Natural killer cell (primary cell): ENCODE data around the gene STK16. TPM values are rescaled to one million over a fixed set of nuclear protein-coding genes. Genes with fewer than 3 reads are reported as not detected.

Source experiments
- ATAC-seq, 3 donors: fragments of 150-1000 bp in 2 of 3; fragments of 200-7000 bp in 1 of 3; cut with Tn5 transposase; 1 replicate in 1 of 3; 2 replicates in 2 of 3; pipeline ENCODE4 v1.10.0; 2021; ENCODE audit warnings: mild to moderate bottlenecking in 2 of 3, moderate library complexity in 2 of 3
- DNase-seq, 2 donors: peaks; one replicate each; pipeline versions ENCODE4 v3.0.0 to v3.0.0-alpha.2; 2013 to 2021; ENCODE audit warnings: mixed read lengths in 1 of 2
- H3K27ac ChIP-seq: one replicate; pipeline ENCODE4 v1.5.1; 2013; ENCODE audit warnings: mild to moderate bottlenecking, low read length
- H3K27me3 ChIP-seq: one replicate; pipeline ENCODE4 v1.6.1; 2013; ENCODE audit warnings: low read length; ENCODE audit not compliant: control insufficient read depth, insufficient read depth
- H3K36me3 ChIP-seq: one replicate; pipeline ENCODE4 v1.6.1; 2013; ENCODE audit warnings: low read length; ENCODE audit not compliant: control insufficient read depth, insufficient read depth
- H3K4me1 ChIP-seq: one replicate; pipeline ENCODE4 v1.6.1; 2013; ENCODE audit warnings: low read length; ENCODE audit not compliant: control insufficient read depth, insufficient read depth
- H3K4me3 ChIP-seq: one replicate; pipeline ENCODE4 v1.5.1; 2013; ENCODE audit warnings: low read length
- H3K9me3 ChIP-seq: one replicate; pipeline ENCODE4 v1.6.1; 2013; ENCODE audit warnings: low read length; ENCODE audit not compliant: control insufficient read depth, insufficient read depth
- H3K27ac Mint-ChIP-seq, 2 donors: one replicate each; pipeline ENCODE4 v1.8.0; 2022; ENCODE audit warnings: mild to moderate bottlenecking in 2 of 2, mixed read lengths in 2 of 2, moderate library complexity in 1 of 2
- H3K27me3 Mint-ChIP-seq, 2 donors: one replicate each; pipeline ENCODE4 v1.8.0; 2022; ENCODE audit warnings: low read depth in 2 of 2, mixed read lengths in 2 of 2
- H3K36me3 Mint-ChIP-seq: one replicate; pipeline ENCODE4 v1.8.0; 2022; ENCODE audit warnings: mixed read lengths
- H3K4me1 Mint-ChIP-seq, 2 donors: one replicate each; pipeline ENCODE4 v1.8.0; 2022; ENCODE audit warnings: mixed read lengths in 2 of 2
- H3K4me3 Mint-ChIP-seq: one replicate; pipeline ENCODE4 v1.8.0; 2022; ENCODE audit warnings: mild to moderate bottlenecking, moderate library complexity, mixed read lengths
- H3K9me3 Mint-ChIP-seq, 2 donors: one replicate each; pipeline ENCODE4 v1.8.0; 2022; ENCODE audit warnings: mixed read lengths in 2 of 2
- WGBS: methylation state at CpG from one replicate; pipeline ENCODE4 v1.1.7; 2013; ENCODE audit warnings: missing lambda C conversion rate; ENCODE audit not compliant: insufficient coverage; 5-methylcytosine and 5-hydroxymethylcytosine counted together
- intact Hi-C: fragments of 100-400 bp; cut with micrococcal nuclease; formaldehyde crosslinking; loops from one replicate; pipeline ENCODE4 v1.14.2; 2022
- total RNA-seq, 4 donors: library from RNA; stranded (reverse); fragments of 120-200 nt in 1 of 4; gene quantifications; one replicate each; pipeline versions ENCODE4 v1.2.3 to v1.2.4, GENCODE V29; 2013 to 2022
- TF ChIP-seq, protein P1 (sequence below): fragments of 200-600 bp; IDR thresholded peaks from one replicate; pipeline ENCODE4 v1.8.0; 2022; ENCODE audit warnings: antibody characterized with exemption

STK16 gene
- total RNA-seq, 3 donors from 2014 or later (not counting 1 experiment from before 2014, with no cell fraction given), result 28.7 to 32.5 (median 32.4) TPM

DNA sequence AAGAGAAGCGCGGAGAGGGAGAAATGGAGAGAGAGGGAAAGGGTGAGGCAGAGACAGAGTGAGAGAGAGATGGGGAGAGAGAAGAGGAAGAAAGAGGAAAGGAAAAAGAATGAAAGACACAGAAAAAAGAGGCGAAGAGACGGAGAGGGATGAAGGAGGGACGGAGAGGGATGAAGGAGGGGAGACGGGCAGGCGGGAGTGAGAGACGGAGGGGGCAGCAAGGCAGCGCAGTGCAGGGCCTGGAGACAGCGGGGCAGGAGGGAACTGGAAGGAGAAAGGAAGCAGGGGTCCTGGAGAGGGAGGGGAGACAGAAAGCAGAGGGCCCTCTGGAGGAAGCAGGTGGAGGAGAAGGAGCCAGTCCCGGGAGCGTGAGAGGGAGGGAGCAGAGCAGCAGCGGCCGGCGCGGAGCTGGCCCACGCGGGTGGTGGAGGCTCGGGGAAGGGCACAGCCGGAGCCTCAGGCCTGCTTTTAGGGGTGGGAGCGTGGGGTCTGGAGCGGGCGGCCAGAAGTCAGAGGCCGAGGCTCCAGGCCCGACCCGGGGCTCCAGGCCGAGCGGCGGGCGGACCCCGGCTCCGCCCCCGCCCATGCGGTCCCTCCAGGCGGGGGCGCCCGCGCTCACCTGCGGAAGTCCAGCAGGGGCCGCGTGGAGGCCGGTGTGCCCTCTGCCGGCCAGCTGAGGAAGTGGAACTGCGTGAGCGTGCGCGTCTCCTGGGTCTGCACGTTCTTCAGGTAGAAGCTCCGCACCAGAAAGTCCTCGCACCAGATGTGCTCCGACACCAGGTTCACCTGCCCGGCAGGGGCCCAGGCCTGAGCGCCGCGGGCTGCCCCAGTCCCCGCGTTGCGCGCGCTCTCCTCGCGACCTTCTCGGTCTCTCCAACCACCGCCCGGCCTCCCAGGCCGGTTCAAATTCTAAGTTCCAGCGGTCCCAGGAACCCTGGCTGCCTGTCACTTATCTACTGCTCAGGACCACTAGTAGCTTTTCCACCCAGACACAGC lies 49.4 kb downstream of the STK16 start:
- peak overlapping the region; percentile 69 for H3K27ac ChIP-seq
- Mint-ChIP-seq H3K36me3 (no peaks in the 10 kb centered on the region), H3K4me1 (peaks cover 6 to 17% of the 10 kb centered on the region in 2 donors), H3K9me3 (no peaks in the 10 kb centered on the region), H3K27me3 (peaks cover 0 to 4% of the 10 kb centered on the region in 2 donors), H3K4me3 (peak overlapping the region; percentile 73), H3K27ac (peak overlapping the region; percentile 78 to 80)
- H3K9me3 ChIP-seq, result no peaks in the 10 kb centered on the region
- H3K4me1 ChIP-seq, result peaks cover 14% of the 10 kb centered on the region
- intact Hi-C loops, result loop anchor here (1.0 kb wide), 3 partner anchors 15 to 65 kb away; partner anchors contain the start of genes ANKZF1, ATG9A, DNAJB2 and TUBA4A
- WGBS, result 7% methylated on average over 67 of the region's 67 CpGs
- peaks cover 7% of the 10 kb centered on the region for H3K27me3 ChIP-seq
- DNase-seq (peak; percentile 88 to 96), ATAC-seq (peak; percentile 95 to 97 (median 95))
- no peaks in the 10 kb centered on the region for H3K36me3 ChIP-seq
- TF ChIP-seq, protein P1, sequence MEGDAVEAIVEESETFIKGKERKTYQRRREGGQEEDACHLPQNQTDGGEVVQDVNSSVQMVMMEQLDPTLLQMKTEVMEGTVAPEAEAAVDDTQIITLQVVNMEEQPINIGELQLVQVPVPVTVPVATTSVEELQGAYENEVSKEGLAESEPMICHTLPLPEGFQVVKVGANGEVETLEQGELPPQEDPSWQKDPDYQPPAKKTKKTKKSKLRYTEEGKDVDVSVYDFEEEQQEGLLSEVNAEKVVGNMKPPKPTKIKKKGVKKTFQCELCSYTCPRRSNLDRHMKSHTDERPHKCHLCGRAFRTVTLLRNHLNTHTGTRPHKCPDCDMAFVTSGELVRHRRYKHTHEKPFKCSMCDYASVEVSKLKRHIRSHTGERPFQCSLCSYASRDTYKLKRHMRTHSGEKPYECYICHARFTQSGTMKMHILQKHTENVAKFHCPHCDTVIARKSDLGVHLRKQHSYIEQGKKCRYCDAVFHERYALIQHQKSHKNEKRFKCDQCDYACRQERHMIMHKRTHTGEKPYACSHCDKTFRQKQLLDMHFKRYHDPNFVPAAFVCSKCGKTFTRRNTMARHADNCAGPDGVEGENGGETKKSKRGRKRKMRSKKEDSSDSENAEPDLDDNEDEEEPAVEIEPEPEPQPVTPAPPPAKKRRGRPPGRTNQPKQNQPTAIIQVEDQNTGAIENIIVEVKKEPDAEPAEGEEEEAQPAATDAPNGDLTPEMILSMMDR, result peak; percentile 99
- H3K4me3 ChIP-seq, result peak overlapping the region; percentile 45

DNA sequence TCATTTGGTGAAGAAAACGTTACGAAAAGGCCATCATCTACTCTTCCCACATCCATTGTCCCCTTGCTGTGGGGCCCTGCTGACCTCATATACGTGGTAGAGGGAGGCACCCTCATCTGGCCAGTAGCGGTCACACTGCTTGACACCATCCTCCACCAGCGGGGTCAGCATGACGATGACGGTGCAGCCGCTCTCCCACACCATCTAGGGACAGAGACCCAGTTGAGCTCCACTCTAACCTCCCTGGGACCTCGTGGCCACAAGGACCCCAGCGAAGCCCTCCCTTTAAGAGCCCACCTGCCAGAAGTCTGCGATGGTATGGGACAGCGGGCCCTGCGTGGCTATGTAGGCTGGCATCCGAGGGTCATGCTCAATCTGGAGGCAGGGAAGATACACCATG lies 50.9 kb downstream of the STK16 start:
- Mint-ChIP-seq H3K27me3 (peaks cover 4 to 12% of the 10 kb centered on the region in 2 donors), H3K4me1 (peaks cover 6 to 17% of the 10 kb centered on the region in 2 donors), H3K36me3 (no peaks in the 10 kb centered on the region), H3K4me3 (no peak overlapping the region), H3K27ac (peak overlapping the region; percentile 3 to 80), H3K9me3 (no peaks in the 10 kb centered on the region)
- Histone ChIP-seq H3K27ac (no peak overlapping the region), H3K27me3 (peaks cover 10% of the 10 kb centered on the region), H3K36me3 (no peaks in the 10 kb centered on the region), H3K9me3 (no peaks in the 10 kb centered on the region), H3K4me1 (peaks cover 14% of the 10 kb centered on the region), H3K4me3 (no peak overlapping the region)
- no peak for ATAC-seq
- WGBS, result 91% methylated on average over 14 of the region's 14 CpGs
- no peak for DNase-seq
- TF ChIP-seq, protein P1, result no peak
- intact Hi-C loops, result no loop called here

DNA sequence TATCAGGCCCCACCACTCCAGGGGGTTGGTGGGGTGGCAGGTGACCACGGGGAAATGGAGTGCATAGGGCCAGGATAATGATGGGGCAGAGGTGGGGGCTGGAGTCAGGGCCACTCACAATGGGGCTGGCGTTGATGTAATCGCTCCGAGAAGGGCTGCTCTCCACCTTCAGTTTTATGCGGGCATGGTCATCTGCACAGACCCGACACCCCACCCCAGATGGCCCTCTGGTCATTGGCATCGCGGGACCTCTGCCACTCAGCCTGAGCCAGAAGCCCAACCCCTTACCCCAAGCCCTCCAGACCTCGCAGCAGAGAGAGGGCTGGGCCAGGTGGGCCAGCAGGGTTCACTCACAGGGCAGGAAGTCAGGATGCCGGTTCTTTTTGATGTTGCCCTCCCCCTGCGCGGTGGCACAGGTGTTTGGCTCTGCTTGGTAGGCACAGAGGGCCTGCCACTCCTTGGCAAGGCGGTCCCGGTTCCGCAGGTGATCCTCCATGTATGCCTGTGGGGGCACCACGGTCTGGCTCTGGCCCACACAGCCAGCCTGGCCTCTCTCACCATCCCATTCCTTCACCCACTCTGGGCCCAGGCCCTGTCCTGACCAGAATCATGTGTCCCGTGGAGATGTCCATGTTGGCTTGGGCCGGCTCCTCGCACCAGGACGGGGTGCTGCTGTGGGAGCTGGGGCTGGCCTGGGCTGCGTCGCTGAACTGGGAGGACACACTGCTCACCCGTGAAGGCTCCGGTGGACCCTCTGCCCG lies 51.5 kb downstream of the STK16 start:
- H3K9me3 ChIP-seq, result no peaks in the 10 kb centered on the region
- Mint-ChIP-seq H3K4me1 (peaks cover 6 to 17% of the 10 kb centered on the region in 2 donors), H3K9me3 (no peaks in the 10 kb centered on the region), H3K36me3 (no peaks in the 10 kb centered on the region), H3K27ac (peak overlapping the region in 1 of 2 donors; percentile 13), H3K27me3 (peaks cover 8 to 16% of the 10 kb centered on the region in 2 donors), H3K4me3 (no peak overlapping the region)
- intact Hi-C loops, result no loop called here
- H3K27ac ChIP-seq, result no peak overlapping the region
- peak; percentile 14 to 48 for DNase-seq
- no peaks in the 10 kb centered on the region for H3K36me3 ChIP-seq
- peaks cover 14% of the 10 kb centered on the region for H3K4me1 ChIP-seq
- 86% methylated on average over 25 of the region's 25 CpGs for WGBS
- H3K4me3 ChIP-seq, result no peak overlapping the region
- TF ChIP-seq, protein P1, result no peak
- no peak for ATAC-seq
- peaks cover 10% of the 10 kb centered on the region for H3K27me3 ChIP-seq
